ENCODE data around the gene SNIP1. TPM values are rescaled to one million over a fixed set of nuclear protein-coding genes. Genes with fewer than 3 reads are reported as not detected.
"Not testable (repeated sequence)": the region's sequence is repeated elsewhere in the genome, so short reads cannot be mapped to it uniquely, and the experiment has no call there.

Gene SNIP1
- total RNA-seq, 1 donor from 2014 or later, result 10.5 TPM

GRCh38 chr1:37560401-37561132 is 6.5 kb upstream of the SNIP1 start:
- intact Hi-C loops (cut with DNase I), result loop anchor here (5.0 kb wide), 1 partner anchor 122 kb away; no protein-coding TSS in a partner anchor
- DNase-seq (ENCODE audit: low spot score), result no peak

GRCh38 chr1:37559957-37560379 is 5.9 kb upstream of the SNIP1 start:
- intact Hi-C loops (cut with DNase I), result loop anchor here (5.0 kb wide), 1 partner anchor 122 kb away; no protein-coding TSS in a partner anchor
- not testable (repeated sequence) for DNase-seq (ENCODE audit: low spot score)

GRCh38 chr1:37559080-37559479 is 5.0 kb upstream of the SNIP1 start:
- no peak for DNase-seq (ENCODE audit: low spot score)
- intact Hi-C loops (cut with DNase I), result no loop called here

GRCh38 chr1:37558411-37558810 is 4.3 kb upstream of the SNIP1 start:
- intact Hi-C loops (cut with DNase I), result no loop called here
- no peak for DNase-seq (ENCODE audit: low spot score)

- intact Hi-C loops (cut with DNase I), result no loop called here
- no peak for DNase-seq (ENCODE audit: low spot score)
These were observed 3.3 kb upstream of the SNIP1 start for GRCh38 chr1:37557402-37557801.

- DNase-seq (ENCODE audit: low spot score), result peak; percentile 88
- intact Hi-C loops (cut with DNase I), result no loop called here
These were observed 2.7 kb upstream of the SNIP1 start, which contains the start of gene DNALI1 for GRCh38 chr1:37556712-37557196. TSS of gene DNALI1 (plus strand) at chr1:37556940. CDS start at chr1:37556995, 55 bp downstream.

GRCh38 chr1:37553598-37553926 is 531 bp downstream of the SNIP1 start:
- DNase-seq (ENCODE audit: low spot score), result no peak
- intact Hi-C loops (cut with DNase I), result no loop called here

GRCh38 chr1:37549341-37549740 is 4.8 kb downstream of the SNIP1 start:
- no peak for DNase-seq (ENCODE audit: low spot score)
- intact Hi-C loops (cut with DNase I), result no loop called here

GRCh38 chr1:37545019-37545418 is 9.1 kb downstream of the SNIP1 start:
- intact Hi-C loops (cut with DNase I), result no loop called here
- no peak for DNase-seq (ENCODE audit: low spot score)

GRCh38 chr1:37544530-37544929 is 9.6 kb downstream of the SNIP1 start:
- intact Hi-C loops (cut with DNase I), result no loop called here

GRCh38 chr1:37540036-37540785 is 13.9 kb downstream of the SNIP1 start:
- no peak for DNase-seq (ENCODE audit: low spot score)

More at GRCh38 chr1:37544530-37544929, 9.6 kb downstream of the SNIP1 start:
- DNase-seq (ENCODE audit: low spot score), result no peak

GRCh38 chr1:37539154-37539553 is 14.9 kb downstream of the SNIP1 start:
- intact Hi-C loops (cut with DNase I); DNase-seq (ENCODE audit: low spot score): not testable (repeated sequence)

More at GRCh38 chr1:37540036-37540785, 13.9 kb downstream of the SNIP1 start:
- intact Hi-C loops (cut with DNase I), result no loop called here

GRCh38 chr1:37537378-37537777 is 16.7 kb downstream of the SNIP1 start:
- intact Hi-C loops (cut with DNase I), result no loop called here
- no peak for DNase-seq (ENCODE audit: low spot score)

- no peak for DNase-seq (ENCODE audit: low spot score)
- intact Hi-C loops (cut with DNase I), result no loop called here
These were observed 20.6 kb downstream of the SNIP1 start for GRCh38 chr1:37533317-37534093.

GRCh38 chr1:37532418-37533156 is 21.5 kb downstream of the SNIP1 start:
- intact Hi-C loops (cut with DNase I); DNase-seq (ENCODE audit: low spot score): not testable (repeated sequence)

GRCh38 chr1:37529888-37530287 is 24.2 kb downstream of the SNIP1 start:
- DNase-seq (ENCODE audit: low spot score); intact Hi-C loops (cut with DNase I): not testable (repeated sequence)

GRCh38 chr1:37519613-37520012 is 34.5 kb downstream of the SNIP1 start:
- intact Hi-C loops (cut with DNase I), result no loop called here

GRCh38 chr1:37518929-37519328 is 35.2 kb downstream of the SNIP1 start:
- DNase-seq (ENCODE audit: low spot score); intact Hi-C loops (cut with DNase I): not testable (repeated sequence)

More at GRCh38 chr1:37519613-37520012, 34.5 kb downstream of the SNIP1 start:
- DNase-seq (ENCODE audit: low spot score), result no peak

- DNase-seq (ENCODE audit: low spot score); intact Hi-C loops (cut with DNase I): not testable (repeated sequence)
These were observed 35.9 kb downstream of the SNIP1 start for GRCh38 chr1:37518241-37518640.
